OCI-LY3 (cell line): Measurements from ENCODE around the gene KCNIP1.

ENCODE experiments used
- H2AFZ ChIP-seq: fragments of 200-600, 300-600 bp; shearing (Covaris generic); 2 replicates; pipeline ENCODE4 v1.6.0; 2014; ENCODE audit warnings: antibody characterized with exemption, low read depth, low read length
- H3K27ac ChIP-seq: fragments of 200-600, 300-600 bp; sonication (generic); 2 replicates; pipeline ENCODE4 v1.5.1; 2014; ENCODE audit warnings: mild to moderate bottlenecking, low read length, moderate library complexity, mixed read lengths
- H3K27me3 ChIP-seq: fragments of 200-600, 300-600 bp; sonication (generic); 2 replicates; pipeline ENCODE4 v1.6.1; 2014; ENCODE audit warnings: low read depth, low read length, mixed read lengths
- H3K36me3 ChIP-seq: fragments of 200-600, 300-600 bp; sonication (generic); replicated peaks from 2 replicates; pipeline ENCODE3; 2014; ENCODE audit warnings: low read depth, low read length, mixed read lengths
- H3K4me1 ChIP-seq: fragments of 300-600, 200-600 bp; sonication (generic); 2 replicates; pipeline ENCODE4 v1.6.1; 2014; ENCODE audit warnings: low read length, mixed read lengths
- H3K4me2 ChIP-seq: fragments of 200-600, 300-600 bp; sonication (generic); 2 replicates; pipeline ENCODE4 v1.6.1; 2014; ENCODE audit warnings: low read length, mixed read lengths
- H3K4me3 ChIP-seq: fragments of 300-600, 200-600 bp; sonication (generic); 2 replicates; pipeline ENCODE4 v1.5.1; 2014; ENCODE audit warnings: antibody characterized with exemption, mild to moderate bottlenecking, low read length, moderate library complexity
- H3K79me2 ChIP-seq: fragments of 300-600, 200-600 bp; shearing (Covaris generic); 2 replicates; pipeline ENCODE4 v1.6.1; 2014; ENCODE audit warnings: mild to moderate bottlenecking, low read length, mixed read lengths
- H3K9ac ChIP-seq: fragments of 300-600, 200-600 bp; shearing (Covaris generic); 2 replicates; pipeline ENCODE4 v1.6.0; 2014; ENCODE audit warnings: mild to moderate bottlenecking, low read length, moderate library complexity
- H3K9me3 ChIP-seq: fragments of 200-600, 300-600 bp; shearing (Covaris generic); 2 replicates; pipeline ENCODE4 v1.6.1; 2014; ENCODE audit warnings: low read length, mixed read lengths; ENCODE audit not compliant: insufficient read depth
- H4K20me1 ChIP-seq: fragments of 200-600, 300-600 bp; sonication (generic); 2 replicates; pipeline ENCODE4 v1.6.1; 2016; ENCODE audit warnings: low read length, mixed read lengths; ENCODE audit not compliant: insufficient read depth
- CTCF ChIP-seq: fragments of 200-600, 300-600 bp; sonication (generic); IDR thresholded peaks from 2 replicates; pipeline ENCODE4 v1.5.1; 2014; ENCODE audit warnings: antibody characterized with exemption, low read length, low read depth
- EZH2phosphoT487 ChIP-seq: fragments of 200-600 bp; shearing (Covaris generic); IDR thresholded peaks from 2 replicates; pipeline ENCODE4 v1.6.1; 2018; ENCODE audit warnings: antibody characterized with exemption, mixed run types, low read depth

The KCNIP1 gene

GRCh38 chr5:170508036-170508435 lies 4.2 kb downstream of the KCNIP1 start:
- TF ChIP-seq EZH2phosphoT487 (no peak), CTCF (no peak)
- H3K4me2 ChIP-seq = peak overlapping the region; percentile 65
- no peaks in the 10 kb centered on the region for H3K9me3 ChIP-seq
- 0 out of 2 replicates have a peak overlapping the region, but pooled peaks have one; percentile 12 for H3K4me3 ChIP-seq
- no peak overlapping the region for H2AFZ ChIP-seq
- H3K36me3 ChIP-seq = no peaks in the 10 kb centered on the region
- H3K4me1 ChIP-seq = peaks cover 24% of the 10 kb centered on the region
- peaks cover 37% of the 10 kb centered on the region for H3K27me3 ChIP-seq
- no peaks in the 10 kb centered on the region for H3K79me2 ChIP-seq
- no peak overlapping the region for H3K9ac ChIP-seq
- H4K20me1 ChIP-seq = no peaks in the 10 kb centered on the region
- H3K27ac ChIP-seq = no peak overlapping the region

GRCh38 chr5:170508660-170509347 lies 5.0 kb downstream of the KCNIP1 start:
- Histone ChIP-seq H3K4me2 (peak overlapping the region; percentile 65), H3K27me3 (peaks cover 37% of the 10 kb centered on the region), H3K79me2 (no peaks in the 10 kb centered on the region), H3K4me1 (peaks cover 28% of the 10 kb centered on the region), H4K20me1 (no peaks in the 10 kb centered on the region), H3K27ac (no peak overlapping the region), H3K36me3 (no peaks in the 10 kb centered on the region), H3K4me3 (no peak overlapping the region), H3K9ac (no peak overlapping the region), H3K9me3 (no peaks in the 10 kb centered on the region), H2AFZ (no peak overlapping the region)
- no peak for TF ChIP-seq EZH2phosphoT487
- peak; percentile 22; the same call in 1 of the 2 replicates for TF ChIP-seq CTCF

GRCh38 chr5:170509348-170509660 lies 5.5 kb downstream of the KCNIP1 start:
- Histone ChIP-seq H3K79me2 (no peaks in the 10 kb centered on the region), H3K4me2 (no peak overlapping the region), H3K27me3 (peaks cover 37% of the 10 kb centered on the region), H3K36me3 (no peaks in the 10 kb centered on the region), H3K4me3 (no peak overlapping the region), H4K20me1 (no peaks in the 10 kb centered on the region), H2AFZ (no peak overlapping the region), H3K9me3 (no peaks in the 10 kb centered on the region), H3K9ac (no peak overlapping the region), H3K27ac (no peak overlapping the region), H3K4me1 (peaks cover 32% of the 10 kb centered on the region)
- TF ChIP-seq EZH2phosphoT487 = no peak
- TF ChIP-seq CTCF = no peak

GRCh38 chr5:170510126-170510525 lies 6.3 kb downstream of the KCNIP1 start:
- TF ChIP-seq CTCF (no peak), EZH2phosphoT487 (no peak)
- no peak overlapping the region for H3K27ac ChIP-seq
- no peak overlapping the region for H2AFZ ChIP-seq
- H4K20me1 ChIP-seq = no peaks in the 10 kb centered on the region
- no peaks in the 10 kb centered on the region for H3K36me3 ChIP-seq
- H3K9me3 ChIP-seq = no peaks in the 10 kb centered on the region
- no peak overlapping the region for H3K4me3 ChIP-seq
- H3K79me2 ChIP-seq = no peaks in the 10 kb centered on the region
- H3K4me2 ChIP-seq = no peak overlapping the region
- peaks cover 32% of the 10 kb centered on the region for H3K4me1 ChIP-seq
- H3K9ac ChIP-seq = no peak overlapping the region
- peaks cover 37% of the 10 kb centered on the region for H3K27me3 ChIP-seq
